Neuronal stem cell (in vitro differentiated cells): ENCODE results near the gene TREML2. TPM values are rescaled to one million over a fixed set of nuclear protein-coding genes. Genes with fewer than 3 reads are reported as not detected.

Experiments used
- DNase-seq: peaks from one replicate; pipeline ENCODE4 v3.0.0-alpha.2; 2013; ENCODE audit warnings: low spot score
- H2AFZ ChIP-seq: one replicate; pipeline ENCODE4 v1.6.1; 2013; ENCODE audit warnings: mild to moderate bottlenecking, low read length, inconsistent platforms
- H2AK5ac ChIP-seq: 2 replicates; pipeline ENCODE4 v1.6.1; 2013; ENCODE audit warnings: low read depth, mild to moderate bottlenecking, inconsistent platforms, low read length, moderate library complexity, mixed read lengths
- H2BK120ac ChIP-seq: 2 replicates; pipeline ENCODE4 v1.6.1; 2013; ENCODE audit warnings: low read depth, mild to moderate bottlenecking, inconsistent platforms, low read length, moderate library complexity, mixed read lengths
- H2BK12ac ChIP-seq: one replicate; pipeline ENCODE4 v1.6.1; 2013; ENCODE audit warnings: low read length, inconsistent platforms
- H2BK15ac ChIP-seq: 2 replicates; pipeline ENCODE4 v1.6.1; 2013; ENCODE audit warnings: mild to moderate bottlenecking, low read length, inconsistent platforms, mixed read lengths
- H2BK5ac ChIP-seq: one replicate; pipeline ENCODE4 v1.6.1; 2013; ENCODE audit warnings: inconsistent platforms, mild to moderate bottlenecking, low read length, moderate library complexity
- H3K14ac ChIP-seq: one replicate; pipeline ENCODE4 v1.6.1; 2013; ENCODE audit warnings: low read length, inconsistent platforms
- H3K18ac ChIP-seq: 2 replicates; pipeline ENCODE4 v1.6.1; 2013; ENCODE audit warnings: low read length, inconsistent platforms
- H3K23ac ChIP-seq: 2 replicates; pipeline ENCODE4 v1.6.1; 2013; ENCODE audit warnings: low read depth, mild to moderate bottlenecking, mixed read lengths, low read length, inconsistent platforms; ENCODE audit not compliant: poor library complexity
- H3K27ac ChIP-seq: replicated peaks from 3 replicates; pipeline ENCODE4 v1.5.1; 2013; ENCODE audit warnings: low read length, inconsistent platforms
- H3K27me3 ChIP-seq, 3 experiments: 2 replicates each; pipeline ENCODE4 v1.6.1; 2013; ENCODE audit warnings: low read length in 3 of 3, mild to moderate bottlenecking in 2 of 3, inconsistent platforms in 1 of 3, low read depth in 1 of 3, mixed read lengths in 1 of 3, moderate library complexity in 1 of 3; ENCODE audit not compliant: control insufficient read depth in 3 of 3, insufficient read depth in 3 of 3
- H3K36me3 ChIP-seq, 2 donors: replicated peaks in 1 of 2; 2 replicates each; pipeline ENCODE4 v1.6.1; 2013; ENCODE audit warnings: low read length in 2 of 2; ENCODE audit not compliant: control insufficient read depth in 2 of 2, insufficient read depth in 2 of 2
- H3K4ac ChIP-seq: 2 replicates; pipeline ENCODE4 v1.6.1; 2013; ENCODE audit warnings: inconsistent platforms, mild to moderate bottlenecking, low read length, moderate library complexity
- H3K4me1 ChIP-seq, 2 donors: 1 replicate in 1 of 2; 2 replicates in 1 of 2; pipeline ENCODE4 v1.6.1; 2013; ENCODE audit warnings: low read length in 2 of 2, low read depth in 1 of 2; ENCODE audit not compliant: control insufficient read depth in 2 of 2, insufficient read depth in 1 of 2
- H3K4me2 ChIP-seq: one replicate; pipeline ENCODE4 v1.6.1; 2013; ENCODE audit warnings: mild to moderate bottlenecking, low read length, inconsistent platforms; ENCODE audit not compliant: insufficient read depth, poor library complexity, severe bottlenecking
- H3K4me3 ChIP-seq, 2 donors: 2 replicates each; pipeline ENCODE4 v1.5.1; 2013; ENCODE audit warnings: low read length in 2 of 2, mild to moderate bottlenecking in 2 of 2, inconsistent platforms in 1 of 2, moderate library complexity in 1 of 2
- H3K79me1 ChIP-seq: one replicate; pipeline ENCODE4 v1.6.1; 2013; ENCODE audit warnings: low read depth, mild to moderate bottlenecking, inconsistent platforms, low read length, moderate library complexity
- H3K9ac ChIP-seq: one replicate; pipeline ENCODE4 v1.6.1; 2013; ENCODE audit warnings: mild to moderate bottlenecking, low read depth, low read length, inconsistent platforms; ENCODE audit not compliant: poor library complexity
- H3K9me3 ChIP-seq, 2 donors: replicated peaks in 1 of 2; 2 replicates each; pipeline versions ENCODE3 to v1.6.1; 2013; ENCODE audit warnings: low read length in 2 of 2, mild to moderate bottlenecking in 2 of 2, inconsistent platforms in 1 of 2, low read depth in 1 of 2, mixed read lengths in 1 of 2, moderate library complexity in 1 of 2; ENCODE audit not compliant: control insufficient read depth in 2 of 2, insufficient read depth in 1 of 2
- H4K8ac ChIP-seq: one replicate; pipeline ENCODE4 v1.6.1; 2013; ENCODE audit warnings: low read depth, mild to moderate bottlenecking, inconsistent platforms, low read length, moderate library complexity
- H4K91ac ChIP-seq: one replicate; pipeline ENCODE4 v1.6.1; 2013; ENCODE audit warnings: low read length, low read depth, mild to moderate bottlenecking, inconsistent platforms; ENCODE audit not compliant: poor library complexity
- WGBS, 2 donors: extraction: QIAGEN DNeasy Blood & Tissue Kit; methylation state at CpG; one replicate each; pipeline ENCODE4 v1.1.7; 2013; ENCODE audit warnings: missing lambda C conversion rate in 2 of 2, mixed read lengths in 1 of 2; ENCODE audit not compliant: insufficient read length in 2 of 2, insufficient replicate concordance in 1 of 2; ENCODE audit errors: extremely low coverage in 2 of 2; 5-methylcytosine and 5-hydroxymethylcytosine counted together
- polyA plus RNA-seq, 2 experiments: library from polyadenylated mRNA; stranded (reverse); fragments of 200-250 nt; gene quantifications; one replicate each; pipeline ENCODE4 v1.2.3, GENCODE V29; 2013

The TREML2 gene, protein sequence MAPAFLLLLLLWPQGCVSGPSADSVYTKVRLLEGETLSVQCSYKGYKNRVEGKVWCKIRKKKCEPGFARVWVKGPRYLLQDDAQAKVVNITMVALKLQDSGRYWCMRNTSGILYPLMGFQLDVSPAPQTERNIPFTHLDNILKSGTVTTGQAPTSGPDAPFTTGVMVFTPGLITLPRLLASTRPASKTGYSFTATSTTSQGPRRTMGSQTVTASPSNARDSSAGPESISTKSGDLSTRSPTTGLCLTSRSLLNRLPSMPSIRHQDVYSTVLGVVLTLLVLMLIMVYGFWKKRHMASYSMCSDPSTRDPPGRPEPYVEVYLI
- 0.01 TPM for polyA plus RNA-seq (2013, experiment 1 of 2)
- polyA plus RNA-seq (2013, experiment 2 of 2): not detected

DNA sequence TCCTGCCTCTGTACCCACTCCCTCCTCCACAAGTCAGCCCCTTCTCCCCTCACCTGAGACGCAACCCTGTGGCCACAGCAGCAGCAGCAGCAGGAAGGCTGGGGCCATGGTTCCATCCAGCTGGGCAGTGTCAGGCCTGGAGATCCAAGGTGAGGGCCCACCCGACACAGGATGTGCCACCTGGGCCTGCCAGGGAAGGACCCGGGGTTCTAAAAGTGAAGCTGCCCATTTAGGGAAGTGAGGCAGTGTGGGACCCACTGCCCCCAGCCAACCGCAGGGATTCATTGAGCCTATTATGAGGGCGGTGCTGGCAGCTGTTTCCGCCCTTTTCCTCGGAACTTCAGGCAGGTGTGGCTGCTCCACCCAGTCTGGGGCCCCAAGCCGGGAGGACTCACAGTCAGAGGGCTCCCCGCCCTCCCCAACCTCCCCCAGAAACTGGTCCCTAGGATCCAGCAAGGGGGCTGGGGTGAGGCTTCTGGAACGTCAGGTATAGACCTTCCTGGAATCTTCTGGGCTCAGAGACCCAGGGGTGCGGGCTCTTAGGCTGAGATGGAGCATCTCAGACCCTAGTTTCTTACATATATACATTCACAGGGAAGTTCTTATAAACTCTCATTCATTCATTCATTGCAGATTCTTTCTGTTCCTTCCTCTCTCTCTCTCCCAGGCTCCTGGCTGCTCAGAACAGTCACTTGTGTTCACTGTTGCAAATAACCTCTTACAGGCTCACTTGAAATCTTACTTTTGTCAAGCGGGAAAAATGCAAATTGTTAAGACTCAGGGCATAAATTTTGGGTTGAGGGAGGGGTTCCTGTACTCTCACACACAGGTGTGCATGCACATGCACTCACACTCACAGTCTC is at the start of gene TREML2:
TREML2 (minus strand) TSS at position 249 of the 863 bp plus-strand sequence; CDS start at position 108, 141 bp downstream.
- Histone ChIP-seq H2BK120ac (no peak within 1 kb of the TSS), H3K4me3 (no peak within 1 kb of the TSS), H3K14ac (peak within 1 kb of the TSS; percentile 72), H3K27ac (no peak within 1 kb of the TSS), H2AK5ac (no peak within 1 kb of the TSS), H3K27me3 (no peaks in the 10 kb centered on the region), H2BK15ac (no peak within 1 kb of the TSS), H3K4me1 (peaks cover 0 to 8% of the 10 kb centered on the region in 2 donors), H3K36me3 (no peaks in the 10 kb centered on the region), H3K18ac (peak within 1 kb of the TSS; percentile 11), H3K9me3 (no peaks in the 10 kb centered on the region), H3K4ac (no peak within 1 kb of the TSS), H2AFZ (peak within 1 kb of the TSS; percentile 64), H3K23ac (peak within 1 kb of the TSS; percentile 58), H3K79me1 (no peaks in the 10 kb centered on the region), H4K91ac (peak within 1 kb of the TSS; percentile 79), H2BK12ac (no peak within 1 kb of the TSS), H4K8ac (peak within 1 kb of the TSS; percentile 25), H3K4me2 (no peak within 1 kb of the TSS), H2BK5ac (no peak within 1 kb of the TSS), H3K9ac (no peak within 1 kb of the TSS)
- no peak for DNase-seq
- WGBS, 2 donors: no CpG with 5 or more reads among the region's 12 CpGs

DNA sequence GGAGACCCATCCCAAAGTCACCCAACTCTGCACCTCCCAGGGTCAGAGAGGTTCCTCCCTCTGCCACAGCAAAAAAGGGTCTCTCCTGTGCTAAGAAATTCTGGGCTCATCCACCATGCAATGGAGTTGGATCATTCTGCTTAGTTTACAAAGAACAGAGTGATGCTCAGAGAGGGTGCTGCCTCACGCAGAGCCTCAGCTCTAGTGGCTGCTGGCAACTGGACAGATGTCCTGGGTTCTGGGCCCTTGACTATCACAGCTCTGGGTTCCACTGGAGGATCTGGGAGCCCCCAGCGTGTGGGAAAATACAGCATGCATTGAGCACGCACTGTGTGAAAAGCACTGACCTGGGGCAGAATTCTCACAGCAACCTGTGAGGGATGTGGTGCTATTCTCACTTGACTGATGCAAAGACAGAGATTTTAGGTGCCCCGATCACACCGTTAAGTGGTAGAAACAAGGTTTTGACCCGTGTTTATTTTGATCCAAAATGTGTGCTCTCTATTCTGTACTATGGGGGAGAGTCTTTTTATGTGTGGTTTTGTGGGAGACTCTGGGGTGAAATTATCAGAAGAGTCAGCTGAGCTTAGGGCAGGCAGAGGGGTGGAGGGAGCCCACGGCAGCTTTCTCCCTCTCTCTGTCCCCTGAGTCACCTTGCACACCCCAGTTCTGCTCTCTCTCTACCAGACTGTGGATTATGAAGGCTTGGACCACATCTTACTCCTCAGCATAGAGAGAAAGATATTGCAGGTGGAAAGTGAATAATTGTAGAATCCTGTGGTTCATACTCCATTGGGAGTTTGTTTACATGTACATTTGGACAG is 47.1 kb upstream of the TREML2 start:
- Histone ChIP-seq H3K27me3 (peaks cover 0 to 4% (median 0%) of the 10 kb centered on the region in 3 experiments), H3K4me2 (no peak overlapping the region), H3K9ac (no peak overlapping the region), H2BK120ac (no peak overlapping the region), H3K23ac (no peak overlapping the region), H3K36me3 (no peaks in the 10 kb centered on the region), H4K91ac (no peak overlapping the region), H3K4me3 (no peak overlapping the region), H3K18ac (no peak overlapping the region), H2AK5ac (no peak overlapping the region), H4K8ac (no peak overlapping the region), H2AFZ (no peak overlapping the region), H3K79me1 (no peaks in the 10 kb centered on the region), H3K4ac (no peak overlapping the region), H2BK15ac (no peak overlapping the region), H3K14ac (no peak overlapping the region), H3K27ac (no peak overlapping the region), H3K9me3 (no peaks in the 10 kb centered on the region), H2BK5ac (no peak overlapping the region), H3K4me1 (no peaks in the 10 kb centered on the region), H2BK12ac (no peak overlapping the region)
- DNase-seq: no peak
- no CpG with 5 or more reads among the region's 7 CpGs for WGBS, 2 donors

DNA sequence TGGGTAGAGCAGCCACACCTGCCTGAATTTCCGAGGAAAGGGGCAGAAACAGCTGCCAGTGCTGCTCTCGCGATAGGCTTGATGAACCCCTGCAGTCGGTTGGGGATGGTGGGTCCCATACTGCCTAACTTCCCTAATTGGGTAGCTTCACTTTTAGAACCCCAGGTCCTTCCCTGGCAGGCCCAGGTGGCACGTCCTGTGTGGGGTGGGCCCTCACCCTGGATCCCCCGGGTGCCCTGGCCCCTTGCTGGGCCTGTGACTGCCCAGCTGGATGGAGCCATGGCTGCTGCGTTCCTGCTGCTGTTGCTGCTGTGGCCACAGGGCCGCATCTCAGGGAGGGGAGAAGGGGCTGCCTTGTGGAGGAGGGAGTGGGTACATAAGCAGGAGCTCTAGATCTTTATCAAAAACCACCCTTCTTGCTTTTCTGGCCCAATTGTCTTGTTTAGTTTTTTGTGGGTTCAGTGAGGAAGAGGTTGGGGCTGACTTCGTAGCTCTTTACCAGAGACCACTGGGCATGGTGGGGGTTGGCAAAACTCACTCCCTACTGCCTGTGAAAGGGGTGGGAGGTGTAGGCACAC is 46.4 kb upstream of the TREML2 start:
- Histone ChIP-seq H3K18ac (no peak overlapping the region), H4K8ac (no peak overlapping the region), H3K9me3 (no peaks in the 10 kb centered on the region), H3K4ac (no peak overlapping the region), H3K27ac (no peak overlapping the region), H2AFZ (no peak overlapping the region), H3K4me1 (no peaks in the 10 kb centered on the region), H3K36me3 (no peaks in the 10 kb centered on the region), H3K4me2 (no peak overlapping the region), H2BK12ac (no peak overlapping the region), H3K27me3 (no peaks in the 10 kb centered on the region), H2AK5ac (no peak overlapping the region), H3K79me1 (no peaks in the 10 kb centered on the region), H3K14ac (no peak overlapping the region), H2BK5ac (no peak overlapping the region), H2BK15ac (no peak overlapping the region), H3K23ac (no peak overlapping the region), H3K4me3 (no peak overlapping the region), H4K91ac (no peak overlapping the region), H3K9ac (no peak overlapping the region), H2BK120ac (no peak overlapping the region)
- DNase-seq: no peak
- no CpG with 5 or more reads among the region's 9 CpGs for WGBS, 2 donors
